Measurements from ENCODE around the gene SNRPA1. TPM values are rescaled to one million over a fixed set of nuclear protein-coding genes. Genes with fewer than 3 reads are reported as not detected.

SNRPA1 gene
- polyA plus RNA-seq, 3 donors, result 29.4 to 49.5 (median 36.8) TPM

Other genes with a start within 250 kb of the SNRPA1 start
- 10 to 100 TPM in 2 of 3 donors, 1 to 10 TPM in 1; 2.8 to 32.4 (median 21.3) TPM for gene CHSY1, start 43.2 kb downstream of the SNRPA1 start, polyA plus RNA-seq
- gene SELENOS, start 17.8 kb downstream of the SNRPA1 start, polyA plus RNA-seq, result 100 to 1,000 TPM in 2 of 3 donors, 10 to 100 TPM in 1; 56.0 to 109 (median 107) TPM
- 10 to 100 TPM in 1 of 3 donors, 1 to 10 TPM in 2; 1.5 to 13.2 (median 3.4) TPM for gene PCSK6, start 194.5 kb upstream of the SNRPA1 start, polyA plus RNA-seq